GM23248 (cell line): ENCODE measurements around the gene CXCR5. TPM values are rescaled to one million over a fixed set of nuclear protein-coding genes. Genes with fewer than 3 reads are reported as not detected.

Experiments
- DNase-seq: peaks from one replicate; pipeline ENCODE4 v3.0.0-alpha.2; 2015
- H2AFZ ChIP-seq: fragments of 200-600 bp; sonication (generic); 2 replicates; pipeline ENCODE4 v1.6.1; 2016; ENCODE audit warnings: antibody characterized with exemption
- H3F3A ChIP-seq: fragments of 200-600 bp; sonication (generic); 2 replicates; pipeline ENCODE4 v1.6.1; 2016; ENCODE audit warnings: mild to moderate bottlenecking, antibody characterized with exemption, mixed run types; ENCODE audit not compliant: insufficient read depth
- H3K27ac ChIP-seq: fragments of 200-600 bp; sonication (generic); 2 replicates; pipeline ENCODE4 v1.5.1; 2016; ENCODE audit warnings: mild to moderate bottlenecking
- H3K27me3 ChIP-seq: fragments of 200-600 bp; sonication (generic); replicated peaks from 2 replicates; pipeline ENCODE4 v1.6.1; 2016; ENCODE audit warnings: mild to moderate bottlenecking; ENCODE audit not compliant: insufficient read depth
- H3K36me3 ChIP-seq: fragments of 200-600 bp; sonication (generic); 2 replicates; pipeline ENCODE4 v1.6.1; 2016; ENCODE audit warnings: low read depth, mild to moderate bottlenecking
- H3K4me1 ChIP-seq: fragments of 200-600 bp; sonication (generic); 2 replicates; pipeline ENCODE4 v1.6.1; 2016; ENCODE audit warnings: mild to moderate bottlenecking; ENCODE audit not compliant: insufficient read depth
- H3K4me2 ChIP-seq: fragments of 200-600 bp; sonication (generic); one replicate; pipeline ENCODE4 v1.6.1; 2016; ENCODE audit warnings: mild to moderate bottlenecking; ENCODE audit not compliant: unreplicated experiment
- H3K4me3 ChIP-seq: fragments of 200-600 bp; sonication (generic); 2 replicates; pipeline ENCODE4 v1.5.1; 2016; ENCODE audit warnings: mild to moderate bottlenecking
- H3K79me2 ChIP-seq: fragments of 200-600 bp; sonication (generic); 2 replicates; pipeline ENCODE4 v1.6.1; 2016; ENCODE audit warnings: mild to moderate bottlenecking; ENCODE audit not compliant: insufficient read depth
- H3K9ac ChIP-seq: fragments of 200-600 bp; sonication (generic); 2 replicates; pipeline ENCODE4 v1.6.1; 2016; ENCODE audit warnings: mild to moderate bottlenecking
- H3K9me2 ChIP-seq: fragments of 200-600 bp; sonication (generic); 2 replicates; pipeline ENCODE4 v1.6.1; 2016; ENCODE audit warnings: mixed run types, mild to moderate bottlenecking, moderate library complexity; ENCODE audit not compliant: insufficient read depth
- H3K9me3 ChIP-seq: fragments of 200-600 bp; sonication (generic); one replicate; pipeline ENCODE4 v1.6.1; 2017; ENCODE audit warnings: low read depth
- H4K20me1 ChIP-seq: fragments of 200-600 bp; sonication (generic); 2 replicates; pipeline ENCODE4 v1.6.0; 2016; ENCODE audit not compliant: insufficient read depth
- EZH2 ChIP-seq: fragments of 200-600 bp; sonication (generic); IDR thresholded peaks from 2 replicates; pipeline ENCODE4 v1.6.1; 2018; ENCODE audit warnings: antibody characterized with exemption, mild to moderate bottlenecking; ENCODE audit not compliant: insufficient read depth, poor library complexity, severe bottlenecking
- EZH2phosphoT487 ChIP-seq: fragments of 200-600 bp; sonication (generic); IDR thresholded peaks from 2 replicates; pipeline ENCODE4 v1.6.1; 2018; ENCODE audit warnings: antibody characterized with exemption, moderate library complexity, mild to moderate bottlenecking, low read depth; ENCODE audit not compliant: insufficient read depth
- WGBS, 2 experiments: methylation state at CpG; one replicate each; pipeline ENCODE4 v1.1.6; 2015 to 2017; ENCODE audit warnings: low lambda C conversion rate in 2 of 2, low coverage in 1 of 2; ENCODE audit errors: missing lambda C conversion rate in 2 of 2; 5-methylcytosine and 5-hydroxymethylcytosine counted together
- in situ Hi-C: fragments of 300-500 bp; cut with MboI; formaldehyde crosslinking; loops from 2 replicates; pipeline ENCODE4 v1.15.0; 2020
- polyA plus RNA-seq: library from polyadenylated mRNA; unstranded; fragments of >200 nt; fragmentation: Nextera tagmentation; extraction: Ambion mirVana; gene quantifications from 2 replicates; pipeline ENCODE4 v1.2.1, GENCODE V29; 2016
- total RNA-seq: library from RNA; depleted of rRNA; stranded (reverse); fragments of >200 nt; shearing (Covaris generic); gene quantifications from 2 replicates; pipeline ENCODE4 v1.2.3, GENCODE V29; 2014

The CXCR5 gene
- total and polyA plus RNA-seq, 2 experiments from 2014 or later = not detected

DNA sequence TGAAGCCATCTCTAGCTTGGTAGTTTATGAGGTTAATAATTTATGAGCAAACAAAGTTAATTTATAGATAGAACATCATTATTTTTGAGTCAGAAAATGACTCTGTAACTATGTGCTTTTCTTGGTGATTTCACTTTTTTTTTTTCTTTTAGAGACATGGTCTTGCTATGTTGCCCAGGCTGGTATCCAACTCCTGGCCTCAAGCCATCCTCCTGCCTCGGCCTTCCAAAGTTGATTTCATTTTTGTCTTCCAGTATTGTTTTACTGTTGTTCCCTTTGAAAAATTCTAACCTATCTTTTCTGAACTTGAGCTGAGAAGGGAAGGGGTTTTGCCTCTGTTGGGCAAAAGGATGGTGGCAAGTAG is 706 bp upstream of the CXCR5 start:
- H3K79me2 ChIP-seq = no peaks in the 10 kb centered on the region
- H3K4me2 ChIP-seq = no peak overlapping the region
- no peaks in the 10 kb centered on the region for H3K36me3 ChIP-seq
- WGBS, 2 experiments = 0 to 7% methylated on average over 1 of the region's 1 CpG
- in situ Hi-C loops = no loop called here
- no peak overlapping the region for H3K4me3 ChIP-seq
- no peak overlapping the region for H2AFZ ChIP-seq
- H3K27me3 ChIP-seq = no peaks in the 10 kb centered on the region
- TF ChIP-seq EZH2phosphoT487 (no peak), EZH2 (no peak)
- no peak overlapping the region for H3K27ac ChIP-seq
- no peaks in the 10 kb centered on the region for H4K20me1 ChIP-seq
- peaks cover 7% of the 10 kb centered on the region for H3K4me1 ChIP-seq
- no peaks in the 10 kb centered on the region for H3K9me3 ChIP-seq
- H3K9me2 ChIP-seq = no peaks in the 10 kb centered on the region
- DNase-seq = no peak
- no peaks in the 10 kb centered on the region; the same call in 1 of the 2 replicates for H3F3A ChIP-seq
- no peak overlapping the region for H3K9ac ChIP-seq

DNA sequence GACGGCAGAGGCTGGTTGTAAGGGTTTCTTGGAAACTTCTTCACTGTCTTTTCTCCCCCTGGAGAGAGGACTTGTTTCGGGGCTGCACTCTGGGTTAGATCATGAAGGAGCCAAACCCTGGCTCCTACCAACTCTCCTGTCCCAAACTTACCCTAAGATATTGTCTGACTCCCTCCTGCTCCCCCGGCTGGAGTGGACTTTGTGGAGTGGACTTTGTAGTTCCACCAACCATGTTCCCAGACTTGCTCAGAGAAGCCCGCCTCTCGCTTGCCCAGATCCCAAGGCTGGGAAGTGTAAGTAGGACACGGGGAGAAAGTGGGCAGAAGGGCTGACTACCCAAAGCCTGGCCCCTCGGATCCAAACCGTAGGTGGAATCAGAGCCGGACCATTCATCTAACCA is 1.2 kb downstream of the CXCR5 start:
- Histone ChIP-seq H3K36me3 (no peaks in the 10 kb centered on the region), H3K4me2 (no peak overlapping the region), H3F3A (peaks cover 14% of the 10 kb centered on the region), H3K9me3 (no peaks in the 10 kb centered on the region), H3K9ac (no peak overlapping the region), H3K4me1 (peaks cover 26% of the 10 kb centered on the region), H3K9me2 (no peaks in the 10 kb centered on the region), H3K4me3 (no peak overlapping the region), H2AFZ (no peak overlapping the region), H3K27ac (no peak overlapping the region), H4K20me1 (no peaks in the 10 kb centered on the region), H3K27me3 (no peaks in the 10 kb centered on the region), H3K79me2 (no peaks in the 10 kb centered on the region)
- in situ Hi-C loops = no loop called here
- TF ChIP-seq EZH2phosphoT487 = no peak
- TF ChIP-seq EZH2 = no peak
- 86 to 90% methylated on average over 9 of the region's 9 CpGs for WGBS, 2 experiments
- DNase-seq = no peak

DNA sequence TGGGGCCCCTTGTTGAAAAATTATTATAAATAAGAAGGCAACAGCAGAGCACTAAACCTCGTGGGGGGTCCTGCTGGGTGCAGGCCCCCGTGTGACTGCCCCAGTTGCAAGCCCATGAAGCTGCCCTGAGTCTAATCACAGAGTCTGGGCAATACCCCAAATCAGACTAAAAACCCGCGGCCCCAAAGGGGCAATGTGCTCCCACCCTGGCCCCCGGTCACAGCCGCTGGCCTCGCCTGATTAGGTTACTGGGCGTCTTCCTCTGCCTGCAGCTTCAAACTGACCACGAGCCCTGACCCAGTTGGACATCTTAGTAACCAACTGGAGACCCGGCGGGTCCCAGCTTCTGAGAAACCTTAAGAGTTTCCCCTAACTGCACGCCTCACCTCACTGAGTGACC is 1.6 kb downstream of the CXCR5 start:
- WGBS, 2 experiments = 94% methylated on average over 12 of the region's 12 CpGs

DNA sequence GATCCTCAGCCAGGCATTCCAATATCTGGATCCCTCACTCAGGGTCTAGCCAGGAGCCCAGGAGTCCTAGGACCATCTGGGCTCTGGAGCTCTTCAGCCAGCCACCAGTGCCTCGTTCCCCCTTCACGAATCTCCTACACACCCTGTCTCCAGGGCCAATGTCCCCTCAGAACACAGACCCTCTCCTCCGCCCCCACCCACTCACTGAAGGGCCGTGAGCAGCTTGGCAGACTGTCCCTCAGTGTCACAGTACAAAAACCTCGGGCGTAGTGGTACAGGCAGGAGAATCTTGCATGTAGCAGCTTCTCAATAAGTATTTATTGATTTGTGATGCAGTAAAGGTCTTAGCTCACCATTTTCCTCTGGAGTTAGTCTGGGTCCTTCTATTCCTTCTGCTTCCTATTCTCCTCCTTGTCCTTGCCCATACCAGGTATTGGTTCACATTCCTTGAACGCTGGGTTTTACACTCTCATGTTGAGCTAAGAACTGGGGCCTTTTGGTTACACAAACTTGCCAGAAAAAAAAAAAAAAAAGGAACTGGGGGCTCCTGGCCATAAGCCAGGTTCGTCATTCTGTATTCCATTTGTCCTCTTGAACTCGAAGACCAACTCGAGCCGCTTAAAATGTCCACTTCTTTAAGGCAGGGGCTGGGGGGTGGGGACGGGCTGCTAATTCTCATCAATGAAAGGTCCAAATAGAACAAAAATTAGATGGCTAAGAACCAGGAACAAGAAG is 2.3 kb downstream of the CXCR5 start:
- Histone ChIP-seq H3K36me3 (no peaks in the 10 kb centered on the region), H3F3A (peaks cover 25% of the 10 kb centered on the region), H3K4me3 (no peak overlapping the region), H2AFZ (no peak overlapping the region), H3K4me2 (no peak overlapping the region), H3K27me3 (no peaks in the 10 kb centered on the region), H3K9ac (no peak overlapping the region), H3K79me2 (no peaks in the 10 kb centered on the region), H3K27ac (no peak overlapping the region), H3K4me1 (peaks cover 37% of the 10 kb centered on the region), H3K9me3 (no peaks in the 10 kb centered on the region), H3K9me2 (no peaks in the 10 kb centered on the region), H4K20me1 (no peaks in the 10 kb centered on the region)
- 75 to 78% methylated on average over 12 of the region's 12 CpGs for WGBS, 2 experiments
- TF ChIP-seq EZH2phosphoT487 = no peak
- no peak for TF ChIP-seq EZH2
- DNase-seq = no peak
- in situ Hi-C loops = no loop called here

More for the DNA sequence above, 1.6 kb downstream of the CXCR5 start:
- TF ChIP-seq EZH2 (no peak), EZH2phosphoT487 (no peak)
- no peak overlapping the region for H3K9ac ChIP-seq
- H4K20me1 ChIP-seq = no peaks in the 10 kb centered on the region
- peaks cover 19% of the 10 kb centered on the region for H3F3A ChIP-seq
- peaks cover 30% of the 10 kb centered on the region for H3K4me1 ChIP-seq
- no peak for DNase-seq
- no peaks in the 10 kb centered on the region for H3K9me2 ChIP-seq
- no peaks in the 10 kb centered on the region for H3K36me3 ChIP-seq
- no peak overlapping the region for H3K27ac ChIP-seq
- H3K79me2 ChIP-seq = no peaks in the 10 kb centered on the region
- H3K4me2 ChIP-seq = no peak overlapping the region
- H3K27me3 ChIP-seq = no peaks in the 10 kb centered on the region
- no peak overlapping the region for H2AFZ ChIP-seq
- in situ Hi-C loops = no loop called here
- no peak overlapping the region for H3K4me3 ChIP-seq
- H3K9me3 ChIP-seq = no peaks in the 10 kb centered on the region

- no peak for DNase-seq
- no peaks in the 10 kb centered on the region for H4K20me1 ChIP-seq
- no peaks in the 10 kb centered on the region for H3K9me2 ChIP-seq
- in situ Hi-C loops = no loop called here
- H3K4me2 ChIP-seq = no peak overlapping the region
- no peak overlapping the region for H2AFZ ChIP-seq
- no peak overlapping the region for H3K4me3 ChIP-seq
- no peaks in the 10 kb centered on the region for H3K27me3 ChIP-seq
- peaks cover 37% of the 10 kb centered on the region for H3K4me1 ChIP-seq
- TF ChIP-seq EZH2 (no peak), EZH2phosphoT487 (no peak)
- no peak overlapping the region for H3K27ac ChIP-seq
- H3K9ac ChIP-seq = no peak overlapping the region
- no peaks in the 10 kb centered on the region for H3K9me3 ChIP-seq
- H3K79me2 ChIP-seq = no peaks in the 10 kb centered on the region
- peaks cover 29% of the 10 kb centered on the region for H3F3A ChIP-seq
- WGBS, 2 experiments = 97 to 98% methylated on average over 8 of the region's 8 CpGs
- H3K36me3 ChIP-seq = no peaks in the 10 kb centered on the region
These were observed 3.0 kb downstream of the CXCR5 start for GRCh38 chr11:118886681-118887111.
